Dermis lymphatic vessel endothelial cell (primary cell): ENCODE data around the gene GJB2. TPM values are rescaled to one million over a fixed set of nuclear protein-coding genes. Genes with fewer than 3 reads are reported as not detected.

Experiments used
- total RNA-seq: library from RNA; depleted of rRNA; stranded (reverse); fragments of >200 nt; gene quantifications from 2 replicates; pipeline ENCODE4 v1.2.1, GENCODE V29; 2014

The GJB2 gene
- total RNA-seq = not detected in 2 replicates

DNA sequence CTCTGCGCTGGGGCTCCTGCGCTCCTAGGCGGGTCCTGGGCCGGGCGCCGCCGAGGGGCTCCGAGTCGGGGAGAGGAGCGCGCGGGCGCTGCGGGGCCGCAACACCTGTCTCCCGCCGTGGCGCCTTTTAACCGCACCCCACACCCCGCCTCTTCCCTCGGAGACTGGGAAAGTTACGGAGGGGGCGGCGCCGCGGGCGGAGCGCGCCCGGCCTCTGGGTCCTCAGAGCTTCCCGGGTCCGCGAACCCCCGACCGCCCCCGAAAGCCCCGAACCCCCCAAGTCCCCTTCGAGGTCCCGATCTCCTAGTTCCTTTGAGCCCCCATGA is at the start of gene GJB2:
Gene GJB2 (minus strand): TSS at position 103 of the 326 bp plus-strand sequence. CDS start 3,357 bp downstream, outside the sequence.

DNA sequence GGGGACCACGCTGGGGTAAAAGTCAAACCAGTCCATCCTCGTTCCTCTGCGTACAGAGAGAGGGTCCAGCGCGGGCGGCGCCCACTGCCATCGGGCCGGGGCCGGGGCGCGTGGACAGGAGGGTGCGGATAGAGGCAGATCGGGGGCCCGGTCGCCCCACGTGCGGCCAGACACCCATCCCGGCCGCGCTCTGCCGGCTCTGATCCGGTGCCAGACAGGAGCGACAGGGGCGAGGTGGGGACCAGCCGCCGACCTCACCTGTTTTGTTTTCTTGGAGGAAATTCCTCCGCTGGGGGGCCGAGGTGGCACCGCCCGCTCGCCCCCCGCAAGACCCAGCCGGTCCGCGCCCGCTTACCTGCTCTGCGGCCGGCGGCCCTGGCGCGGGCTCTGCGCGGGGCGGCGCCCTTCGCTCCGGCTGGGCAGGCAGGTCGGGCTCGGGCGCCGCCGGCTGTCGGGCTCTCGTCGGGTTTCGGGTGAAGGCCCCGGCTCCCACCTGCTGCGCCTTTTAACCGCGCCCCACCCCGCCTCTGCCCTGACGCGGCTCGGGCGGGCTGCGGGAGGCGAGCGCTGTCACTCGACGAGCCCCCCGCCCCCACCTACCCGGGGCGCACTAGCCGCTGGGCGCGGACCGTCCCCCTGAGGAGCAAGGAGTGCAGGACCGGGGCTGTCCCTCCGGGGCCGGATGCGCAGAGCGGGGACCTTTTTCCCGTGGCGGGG is 39.3 kb upstream of the GJB2 start, which contains the start of gene GJB6:
Gene GJB6 (minus strand): TSS at position 481 of the 717 bp plus-strand sequence. CDS start 8,839 bp downstream, outside the sequence.

DNA sequence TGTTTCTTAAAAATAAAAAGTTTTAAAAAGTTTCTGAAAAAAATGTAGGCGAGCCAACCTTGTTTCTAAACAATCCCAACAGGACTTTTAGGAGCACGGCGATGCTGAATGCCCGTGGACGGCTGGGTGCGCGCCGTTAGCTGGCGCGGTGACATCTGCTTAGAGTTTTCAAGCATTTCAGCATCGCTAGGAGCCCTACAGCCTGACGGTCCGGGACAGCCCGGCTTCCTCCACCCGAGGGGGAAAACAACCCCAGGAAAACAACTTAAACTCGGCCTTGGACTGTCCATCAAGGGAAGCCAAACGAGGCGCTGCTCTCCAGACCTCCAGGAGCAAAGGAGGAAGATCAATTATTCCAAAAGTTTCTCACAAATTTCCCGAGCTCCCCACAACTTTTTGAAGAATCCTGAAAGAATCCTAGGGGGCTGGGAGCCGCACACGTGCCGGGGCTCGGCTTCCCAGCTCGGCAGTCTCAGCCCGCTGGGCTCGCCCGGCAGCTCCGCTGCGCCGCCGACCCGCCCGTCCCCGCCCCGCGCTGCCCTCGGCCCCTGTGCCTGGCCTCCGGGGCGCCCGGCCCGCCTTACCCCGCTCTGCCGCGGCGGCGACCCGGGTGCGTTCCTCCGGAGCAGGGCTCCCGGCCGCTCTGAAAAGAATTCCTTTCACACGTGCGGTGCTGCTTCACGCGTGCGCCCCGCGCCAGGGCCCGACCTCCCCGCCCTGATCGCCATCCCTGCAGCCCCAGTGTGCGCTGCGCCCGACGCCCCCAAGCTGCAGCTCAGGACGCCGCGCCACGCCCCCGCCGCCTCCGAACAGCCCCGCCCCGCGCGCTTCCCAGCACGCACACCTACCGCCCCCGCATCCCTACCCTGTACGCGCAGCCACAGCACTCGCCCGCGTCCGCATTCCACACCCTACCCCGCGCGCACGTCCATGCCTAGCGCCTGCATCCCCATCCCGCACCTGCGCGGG is 32.1 kb downstream of the GJB2 start, which contains the start of gene GJA3:
Gene GJA3 (minus strand): TSS at position 747 of the 969 bp plus-strand sequence. CDS start 17,764 bp downstream, outside the sequence.

Other genes with a start within 250 kb of the GJB2 start
- gene ZMYM2, start 234.2 kb downstream of the GJB2 start, total RNA-seq = 53.7 and 60.2 TPM in 2 replicates
- not detected in 2 replicates for gene GJA3, start 31.9 kb downstream of the GJB2 start, total RNA-seq
- gene GJB6, start 39.4 kb upstream of the GJB2 start, total RNA-seq = not detected in 2 replicates